ENCODE measurements around the gene EXOC3. TPM values are rescaled to one million over a fixed set of nuclear protein-coding genes. Genes with fewer than 3 reads are reported as not detected.

Gene EXOC3
- total RNA-seq, 1 experiment from 2014 or later, result 31.3 TPM

DNA sequence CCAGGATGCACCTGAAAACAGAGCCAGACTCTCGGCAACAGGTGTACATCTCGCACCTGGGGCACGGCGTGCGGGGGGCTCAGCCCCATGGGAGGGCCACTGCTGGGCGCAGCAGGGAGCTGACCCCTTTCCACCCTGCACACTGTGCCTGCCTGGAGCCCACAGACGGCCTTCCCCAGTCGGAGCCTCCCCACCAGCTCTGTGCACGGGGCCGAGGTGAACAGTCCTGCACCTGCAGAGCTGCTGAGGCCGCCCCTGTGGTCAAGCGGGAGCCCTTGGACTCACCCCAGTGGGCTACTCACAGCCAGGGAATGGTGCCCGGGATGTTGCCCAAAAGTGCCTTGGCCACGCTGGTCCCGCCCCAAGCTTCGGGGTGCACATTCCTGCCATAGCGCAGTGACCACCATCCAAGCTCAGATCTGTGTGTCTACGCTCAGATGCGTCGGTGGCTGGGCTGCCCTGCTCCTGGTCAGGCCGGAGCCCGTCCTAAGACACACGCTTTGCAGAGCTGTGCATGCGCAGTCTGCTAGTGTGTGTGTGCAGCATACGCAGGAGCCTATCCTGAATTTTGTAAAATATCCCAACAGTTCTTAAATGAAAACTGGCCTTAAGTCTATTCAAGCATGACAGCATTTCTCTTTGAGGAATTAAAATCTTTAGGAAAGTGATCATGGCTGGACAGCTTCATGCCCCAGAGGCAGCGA lies 8.4 kb upstream of the EXOC3 start:
- Histone ChIP-seq H3K9me3 (ENCODE audit: low read length) (no peaks in the 10 kb centered on the region), H3K27me3 (ENCODE audit: low read length) (no peaks in the 10 kb centered on the region), H3K79me2 (ENCODE audit: low read length) (no peaks in the 10 kb centered on the region), H3F3A (ENCODE audit: low read length, unreplicated experiment) (no peaks in the 10 kb centered on the region), H3K27ac (ENCODE audit: low read length) (no peak overlapping the region), H3K4me2 (ENCODE audit: low read length) (no peak overlapping the region), H3K4me1 (ENCODE audit: insufficient read depth, low read length) (no peaks in the 10 kb centered on the region), H3K9me2 (replicated peaks; ENCODE audit: low read length) (no peaks in the 10 kb centered on the region), H3K36me3 (ENCODE audit: low read depth, low read length) (no peaks in the 10 kb centered on the region), H2AFZ (ENCODE audit: low read length) (no peak overlapping the region), H3K9ac (ENCODE audit: low read length) (no peak overlapping the region), H3K4me3 (ENCODE audit: low read length) (no peak overlapping the region), H4K20me1 (ENCODE audit: low read length) (no peaks in the 10 kb centered on the region)
- TF ChIP-seq EZH2phosphoT487 (IDR thresholded peaks at IDR 0.05; ENCODE audit: borderline replicate concordance, low read length) (no peak), EZH2 (IDR thresholded peaks at IDR 0.05; ENCODE audit: low read length, unreplicated experiment) (no peak)
- TF ChIP-seq, protein P1, sequence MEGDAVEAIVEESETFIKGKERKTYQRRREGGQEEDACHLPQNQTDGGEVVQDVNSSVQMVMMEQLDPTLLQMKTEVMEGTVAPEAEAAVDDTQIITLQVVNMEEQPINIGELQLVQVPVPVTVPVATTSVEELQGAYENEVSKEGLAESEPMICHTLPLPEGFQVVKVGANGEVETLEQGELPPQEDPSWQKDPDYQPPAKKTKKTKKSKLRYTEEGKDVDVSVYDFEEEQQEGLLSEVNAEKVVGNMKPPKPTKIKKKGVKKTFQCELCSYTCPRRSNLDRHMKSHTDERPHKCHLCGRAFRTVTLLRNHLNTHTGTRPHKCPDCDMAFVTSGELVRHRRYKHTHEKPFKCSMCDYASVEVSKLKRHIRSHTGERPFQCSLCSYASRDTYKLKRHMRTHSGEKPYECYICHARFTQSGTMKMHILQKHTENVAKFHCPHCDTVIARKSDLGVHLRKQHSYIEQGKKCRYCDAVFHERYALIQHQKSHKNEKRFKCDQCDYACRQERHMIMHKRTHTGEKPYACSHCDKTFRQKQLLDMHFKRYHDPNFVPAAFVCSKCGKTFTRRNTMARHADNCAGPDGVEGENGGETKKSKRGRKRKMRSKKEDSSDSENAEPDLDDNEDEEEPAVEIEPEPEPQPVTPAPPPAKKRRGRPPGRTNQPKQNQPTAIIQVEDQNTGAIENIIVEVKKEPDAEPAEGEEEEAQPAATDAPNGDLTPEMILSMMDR (conservative IDR thresholded peaks at IDR 0.05; ENCODE audit: low read depth, low read length), result no peak
- intact Hi-C loops (cut with micrococcal nuclease), result loop anchor here (5.0 kb wide), 1 partner anchor 117 kb away; no protein-coding TSS in a partner anchor
- CTCF ChIA-PET, result no interaction called here
- POLR2A ChIA-PET (ENCODE audit: unreplicated experiment), result no interaction called here
- no TSS peak for BruUV-seq (replicated peaks)
- ATAC-seq, result no peak
- no peak for DNase-seq

- H4K20me1 ChIP-seq (ENCODE audit: low read length), result no peaks in the 10 kb centered on the region
- H2AFZ ChIP-seq (ENCODE audit: low read length), result no peak overlapping the region
- intact Hi-C loops (cut with micrococcal nuclease), result no loop called here
- H3K4me1 ChIP-seq (ENCODE audit: insufficient read depth, low read length), result no peaks in the 10 kb centered on the region
- no peaks in the 10 kb centered on the region for H3K79me2 ChIP-seq (ENCODE audit: low read length)
- TF ChIP-seq, protein P1 (conservative IDR thresholded peaks at IDR 0.05; ENCODE audit: low read depth, low read length), result no peak
- no peak for TF ChIP-seq EZH2phosphoT487 (IDR thresholded peaks at IDR 0.05; ENCODE audit: borderline replicate concordance, low read length)
- no peak for TF ChIP-seq EZH2 (IDR thresholded peaks at IDR 0.05; ENCODE audit: low read length, unreplicated experiment)
- no peak overlapping the region for H3K4me2 ChIP-seq (ENCODE audit: low read length)
- POLR2A ChIA-PET (ENCODE audit: unreplicated experiment), result no interaction called here
- no peaks in the 10 kb centered on the region for H3K36me3 ChIP-seq (ENCODE audit: low read depth, low read length)
- H3K9me2 ChIP-seq (replicated peaks; ENCODE audit: low read length), result no peaks in the 10 kb centered on the region
- ATAC-seq (no peak), DNase-seq (no peak)
- H3K27ac ChIP-seq (ENCODE audit: low read length), result no peak overlapping the region
- no peaks in the 10 kb centered on the region for H3K27me3 ChIP-seq (ENCODE audit: low read length)
- no peak overlapping the region for H3K9ac ChIP-seq (ENCODE audit: low read length)
- BruUV-seq (replicated peaks), result no TSS peak
- no peaks in the 10 kb centered on the region for H3F3A ChIP-seq (ENCODE audit: low read length, unreplicated experiment)
- CTCF ChIA-PET, result no interaction called here
- no peak overlapping the region for H3K4me3 ChIP-seq (ENCODE audit: low read length)
- no peaks in the 10 kb centered on the region for H3K9me3 ChIP-seq (ENCODE audit: low read length)
Observed at GRCh38 chr5:435156-435790, 7.7 kb upstream of the EXOC3 start.
